Nephron progenitor cell (in vitro differentiated cells): ENCODE results near the gene NHS.

Source experiments
- DNase-seq: peaks from one replicate; pipeline ENCODE4 v3.0.0; 2021
- H3K27ac Mint-ChIP-seq: 2 replicates; pipeline ENCODE4 v1.8.0; 2021; ENCODE audit warnings: mild to moderate bottlenecking, moderate library complexity, mixed read lengths
- H3K27me3 Mint-ChIP-seq: 2 replicates; pipeline ENCODE4 v1.8.0; 2021; ENCODE audit warnings: mild to moderate bottlenecking, low read depth, mixed read lengths; ENCODE audit not compliant: poor library complexity
- H3K36me3 Mint-ChIP-seq: 2 replicates; pipeline ENCODE4 v1.8.0; 2021; ENCODE audit warnings: low read depth, mixed read lengths
- H3K4me1 Mint-ChIP-seq: 2 replicates; pipeline ENCODE4 v1.8.0; 2021; ENCODE audit warnings: mixed read lengths
- H3K4me3 Mint-ChIP-seq: 2 replicates; pipeline ENCODE4 v1.8.0; 2021; ENCODE audit warnings: mild to moderate bottlenecking, moderate library complexity, mixed read lengths
- H3K9me3 Mint-ChIP-seq: 2 replicates; pipeline ENCODE4 v1.8.0; 2021; ENCODE audit warnings: mild to moderate bottlenecking, moderate library complexity, mixed read lengths
- CTCF ChIP-seq: fragments of 200-600 bp; sonication (generic); IDR thresholded peaks from 2 replicates; pipeline ENCODE4 v1.5.0; 2021; ENCODE audit warnings: antibody characterized with exemption

NHS gene

DNA sequence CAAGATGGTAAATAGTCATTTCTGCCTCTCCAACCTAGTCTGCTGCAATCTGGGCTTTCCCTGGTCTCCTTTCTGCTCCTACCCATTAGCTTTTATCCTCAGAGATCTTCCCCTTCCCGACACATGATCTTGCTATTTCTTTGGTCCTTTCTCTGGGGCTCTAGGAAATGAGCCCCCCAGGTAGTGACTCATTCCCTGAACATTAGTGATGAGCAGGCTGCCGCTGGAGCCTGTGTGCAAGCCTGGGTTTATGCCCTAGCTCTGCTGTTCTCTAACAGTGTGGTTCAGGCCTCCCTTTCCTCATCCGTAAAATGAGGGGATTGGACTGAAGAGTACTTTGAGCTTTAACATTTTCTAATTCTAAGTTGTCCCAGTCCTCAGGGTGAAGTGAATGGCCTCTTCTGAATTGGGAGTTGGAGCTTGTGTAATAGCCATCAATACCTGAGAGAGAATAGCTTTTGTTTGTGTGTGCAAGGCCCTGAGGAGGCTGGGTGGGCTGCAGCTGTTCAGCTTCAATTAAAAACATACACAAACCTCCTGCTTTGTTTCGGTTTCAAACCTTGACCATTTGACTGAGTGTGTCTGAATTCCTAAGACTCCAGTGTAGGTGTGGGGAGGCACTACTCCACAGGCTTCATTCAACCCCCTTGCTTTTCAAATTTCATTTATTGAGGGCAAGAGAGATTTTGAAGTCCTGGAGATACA is 246.7 kb downstream of the NHS start:
- H3K4me3 Mint-ChIP-seq = no peak overlapping the region
- H3K4me1 Mint-ChIP-seq = peaks cover 24% of the 10 kb centered on the region
- H3K27ac Mint-ChIP-seq = no peak overlapping the region
- no peak for DNase-seq
- TF ChIP-seq CTCF = no peak
- H3K9me3 Mint-ChIP-seq = peaks cover 11% of the 10 kb centered on the region
- peaks cover 5% of the 10 kb centered on the region for H3K36me3 Mint-ChIP-seq
- H3K27me3 Mint-ChIP-seq = peaks cover 6% of the 10 kb centered on the region

- TF ChIP-seq CTCF = no peak
- DNase-seq = no peak
- Mint-ChIP-seq H3K36me3 (peaks cover 5% of the 10 kb centered on the region), H3K4me3 (no peak overlapping the region), H3K27me3 (peaks cover 6% of the 10 kb centered on the region), H3K4me1 (peaks cover 18% of the 10 kb centered on the region), H3K27ac (no peak overlapping the region), H3K9me3 (peaks cover 11% of the 10 kb centered on the region)
These were observed 247.3 kb downstream of the NHS start for GRCh38 chrX:17622331-17622730.

DNA sequence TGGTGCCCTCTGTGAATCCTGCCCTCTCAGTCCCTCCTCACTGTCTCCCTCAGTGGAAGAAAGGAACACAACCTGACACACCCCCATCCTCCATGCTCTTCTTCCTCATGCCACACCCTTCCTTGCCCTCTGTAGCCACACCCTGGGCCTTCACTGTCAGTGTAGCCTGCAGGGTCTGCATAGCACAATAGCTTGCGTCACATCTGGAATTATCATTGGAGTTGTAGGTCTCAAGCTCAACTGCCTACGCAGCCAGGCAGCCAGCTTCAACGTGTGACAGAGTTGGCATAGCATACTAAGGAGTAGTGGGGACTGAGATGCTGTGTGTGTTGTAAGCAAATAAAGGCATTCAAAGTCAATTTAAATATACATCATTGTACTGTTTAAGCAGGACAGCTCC is 248.8 kb downstream of the NHS start:
- Mint-ChIP-seq H3K27me3 (peaks cover 10% of the 10 kb centered on the region), H3K36me3 (peaks cover 5% of the 10 kb centered on the region), H3K27ac (no peak overlapping the region), H3K4me3 (no peak overlapping the region), H3K4me1 (peaks cover 17% of the 10 kb centered on the region), H3K9me3 (peaks cover 9% of the 10 kb centered on the region)
- no peak for DNase-seq
- TF ChIP-seq CTCF = no peak

DNA sequence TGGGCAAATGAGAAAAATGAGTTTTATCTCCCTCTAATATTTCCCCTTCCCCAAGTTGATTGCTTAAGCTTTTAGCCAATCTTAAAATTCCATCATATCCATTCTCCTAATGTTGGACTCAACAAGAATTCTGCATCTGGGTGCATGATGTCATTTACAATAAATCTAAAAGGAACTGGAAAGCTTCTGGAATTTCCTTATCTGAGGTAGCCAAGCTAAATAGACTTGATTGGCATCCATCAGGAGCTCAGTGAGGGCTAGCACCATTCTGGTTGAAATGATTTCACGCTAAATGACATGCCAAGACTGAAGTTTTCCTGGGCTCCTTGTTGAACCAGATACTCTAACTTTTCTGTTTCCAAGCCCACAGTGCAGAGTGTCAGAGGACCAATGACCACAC is 252.0 kb downstream of the NHS start:
- Mint-ChIP-seq H3K4me1 (peaks cover 9% of the 10 kb centered on the region), H3K4me3 (no peak overlapping the region), H3K27me3 (peaks cover 8% of the 10 kb centered on the region), H3K36me3 (no peaks in the 10 kb centered on the region), H3K27ac (no peak overlapping the region), H3K9me3 (no peaks in the 10 kb centered on the region)
- DNase-seq = no peak
- no peak for TF ChIP-seq CTCF

DNA sequence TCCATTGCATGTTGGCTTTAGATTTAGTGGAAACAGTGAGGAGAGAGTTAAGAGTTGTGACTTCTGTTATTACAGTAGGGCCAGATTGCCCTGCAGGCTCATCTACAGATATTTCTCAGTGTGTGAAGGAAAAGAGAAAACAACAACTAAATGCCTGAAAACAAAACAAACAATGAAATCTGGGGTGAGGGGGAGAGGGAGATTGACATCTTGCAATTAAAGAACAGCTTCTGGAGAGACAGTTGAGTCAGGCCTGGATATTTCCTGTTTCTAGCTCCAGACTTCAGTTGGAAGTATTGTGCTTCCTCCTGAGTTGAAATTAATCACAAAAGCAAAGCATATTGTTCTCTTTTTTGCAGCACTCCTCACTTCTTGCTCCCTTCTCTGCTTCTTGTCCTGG is 254.0 kb downstream of the NHS start:
- H3K27me3 Mint-ChIP-seq = peaks cover 8% of the 10 kb centered on the region
- H3K27ac Mint-ChIP-seq = no peak overlapping the region
- H3K9me3 Mint-ChIP-seq = no peaks in the 10 kb centered on the region
- DNase-seq = no peak
- H3K4me3 Mint-ChIP-seq = no peak overlapping the region
- TF ChIP-seq CTCF = no peak
- no peaks in the 10 kb centered on the region for H3K36me3 Mint-ChIP-seq
- H3K4me1 Mint-ChIP-seq = peaks cover 26% of the 10 kb centered on the region

GRCh38 chrX:17629519-17629918 is 254.5 kb downstream of the NHS start:
- H3K9me3 Mint-ChIP-seq = no peaks in the 10 kb centered on the region
- peaks cover 8% of the 10 kb centered on the region for H3K27me3 Mint-ChIP-seq
- no peak for DNase-seq
- peaks cover 32% of the 10 kb centered on the region for H3K4me1 Mint-ChIP-seq
- H3K27ac Mint-ChIP-seq = no peak overlapping the region
- TF ChIP-seq CTCF = no peak
- H3K4me3 Mint-ChIP-seq = no peak overlapping the region
- no peaks in the 10 kb centered on the region for H3K36me3 Mint-ChIP-seq
